Calu3 (cell line): ENCODE measurements around the gene RERE. TPM values are rescaled to one million over a fixed set of nuclear protein-coding genes. Genes with fewer than 3 reads are reported as not detected.
A peak's percentile ranks its signal among the peaks of the same experiment; 100 is the strongest.

ENCODE experiments used
- BruUV-seq: library from RNA; stranded (reverse); fragments of 400-500 nt; replicated peaks from 2 replicates; lab custom pipeline; 2021; lab: Mats Ljungman, UMichigan
- CTCF ChIA-PET: fragments of 300-600 bp; sonication (Branson Sonifier 250); formaldehyde crosslinking; loops from one replicate; lab custom pipeline; 2022; ENCODE audit warnings: antibody characterized with exemption; lab: Charles Lee
- DNase-seq: peaks from one replicate; pipeline ENCODE4 v3.0.0; 2022
- H3K27ac Mint-ChIP-seq: one replicate; pipeline ENCODE4 v1.8.0; 2022; ENCODE audit warnings: mixed read lengths; ENCODE audit not compliant: unreplicated experiment
- H3K27me3 Mint-ChIP-seq: one replicate; pipeline ENCODE4 v1.8.0; 2022; ENCODE audit warnings: mixed read lengths; ENCODE audit not compliant: unreplicated experiment
- H3K36me3 Mint-ChIP-seq: one replicate; pipeline ENCODE4 v1.8.0; 2022; ENCODE audit warnings: mild to moderate bottlenecking, moderate library complexity, mixed read lengths; ENCODE audit not compliant: insufficient read depth, unreplicated experiment
- H3K4me1 Mint-ChIP-seq: one replicate; pipeline ENCODE4 v1.8.0; 2022; ENCODE audit warnings: mild to moderate bottlenecking, low read depth, mixed read lengths; ENCODE audit not compliant: unreplicated experiment
- H3K4me3 Mint-ChIP-seq: one replicate; pipeline ENCODE4 v1.8.0; 2022; ENCODE audit warnings: mild to moderate bottlenecking, low read depth, moderate library complexity, mixed read lengths; ENCODE audit not compliant: unreplicated experiment
- H3K9me3 Mint-ChIP-seq: one replicate; pipeline ENCODE4 v1.8.0; 2022; ENCODE audit warnings: low read depth, mixed read lengths; ENCODE audit not compliant: unreplicated experiment
- intact Hi-C: fragments of 100-400 bp; cut with micrococcal nuclease; formaldehyde crosslinking; loops from one replicate; pipeline ENCODE4 v1.10.0; 2022; ENCODE audit not compliant: unreplicated experiment
- total RNA-seq: library from RNA; stranded (reverse); gene quantifications from 2 replicates; pipeline ENCODE4 v1.2.3, GENCODE V29; 2022
- TF ChIP-seq, protein P1 (sequence below): fragments of 200-600 bp; IDR thresholded peaks from one replicate; pipeline ENCODE4 v1.8.0; 2022; ENCODE audit warnings: antibody characterized with exemption; ENCODE audit not compliant: unreplicated experiment

The RERE gene
- total RNA-seq, 1 experiment from 2014 or later: 45.9 TPM

GRCh38 chr1:8663090-8663802 lies 154.2 kb downstream of the RERE start:
- Mint-ChIP-seq H3K4me3 (no peak overlapping the region), H3K36me3 (no peaks in the 10 kb centered on the region), H3K27ac (no peak overlapping the region), H3K27me3 (no peaks in the 10 kb centered on the region), H3K9me3 (no peaks in the 10 kb centered on the region), H3K4me1 (peaks cover 3% of the 10 kb centered on the region)
- TF ChIP-seq, protein P1, sequence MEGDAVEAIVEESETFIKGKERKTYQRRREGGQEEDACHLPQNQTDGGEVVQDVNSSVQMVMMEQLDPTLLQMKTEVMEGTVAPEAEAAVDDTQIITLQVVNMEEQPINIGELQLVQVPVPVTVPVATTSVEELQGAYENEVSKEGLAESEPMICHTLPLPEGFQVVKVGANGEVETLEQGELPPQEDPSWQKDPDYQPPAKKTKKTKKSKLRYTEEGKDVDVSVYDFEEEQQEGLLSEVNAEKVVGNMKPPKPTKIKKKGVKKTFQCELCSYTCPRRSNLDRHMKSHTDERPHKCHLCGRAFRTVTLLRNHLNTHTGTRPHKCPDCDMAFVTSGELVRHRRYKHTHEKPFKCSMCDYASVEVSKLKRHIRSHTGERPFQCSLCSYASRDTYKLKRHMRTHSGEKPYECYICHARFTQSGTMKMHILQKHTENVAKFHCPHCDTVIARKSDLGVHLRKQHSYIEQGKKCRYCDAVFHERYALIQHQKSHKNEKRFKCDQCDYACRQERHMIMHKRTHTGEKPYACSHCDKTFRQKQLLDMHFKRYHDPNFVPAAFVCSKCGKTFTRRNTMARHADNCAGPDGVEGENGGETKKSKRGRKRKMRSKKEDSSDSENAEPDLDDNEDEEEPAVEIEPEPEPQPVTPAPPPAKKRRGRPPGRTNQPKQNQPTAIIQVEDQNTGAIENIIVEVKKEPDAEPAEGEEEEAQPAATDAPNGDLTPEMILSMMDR: no peak
- no TSS peak for BruUV-seq
- no peak for DNase-seq
- intact Hi-C loops: no loop called here
- CTCF ChIA-PET: interaction anchor here (0.5 kb wide), 1 partner anchor 217 kb away, joined by 3 read pairs; no protein-coding TSS in a partner anchor

- no TSS peak for BruUV-seq
- no peak for DNase-seq
- CTCF ChIA-PET: interaction anchor here (1.5 kb wide), 1 partner anchor 91 kb away, joined by 3 read pairs; no protein-coding TSS in a partner anchor
- Mint-ChIP-seq H3K27me3 (no peaks in the 10 kb centered on the region), H3K4me3 (no peak overlapping the region), H3K9me3 (no peaks in the 10 kb centered on the region), H3K36me3 (no peaks in the 10 kb centered on the region), H3K27ac (no peak overlapping the region), H3K4me1 (no peaks in the 10 kb centered on the region)
- TF ChIP-seq, protein P1: no peak
- intact Hi-C loops: no loop called here
Measured at GRCh38 chr1:8662380-8663072, 154.9 kb downstream of the RERE start.

DNA sequence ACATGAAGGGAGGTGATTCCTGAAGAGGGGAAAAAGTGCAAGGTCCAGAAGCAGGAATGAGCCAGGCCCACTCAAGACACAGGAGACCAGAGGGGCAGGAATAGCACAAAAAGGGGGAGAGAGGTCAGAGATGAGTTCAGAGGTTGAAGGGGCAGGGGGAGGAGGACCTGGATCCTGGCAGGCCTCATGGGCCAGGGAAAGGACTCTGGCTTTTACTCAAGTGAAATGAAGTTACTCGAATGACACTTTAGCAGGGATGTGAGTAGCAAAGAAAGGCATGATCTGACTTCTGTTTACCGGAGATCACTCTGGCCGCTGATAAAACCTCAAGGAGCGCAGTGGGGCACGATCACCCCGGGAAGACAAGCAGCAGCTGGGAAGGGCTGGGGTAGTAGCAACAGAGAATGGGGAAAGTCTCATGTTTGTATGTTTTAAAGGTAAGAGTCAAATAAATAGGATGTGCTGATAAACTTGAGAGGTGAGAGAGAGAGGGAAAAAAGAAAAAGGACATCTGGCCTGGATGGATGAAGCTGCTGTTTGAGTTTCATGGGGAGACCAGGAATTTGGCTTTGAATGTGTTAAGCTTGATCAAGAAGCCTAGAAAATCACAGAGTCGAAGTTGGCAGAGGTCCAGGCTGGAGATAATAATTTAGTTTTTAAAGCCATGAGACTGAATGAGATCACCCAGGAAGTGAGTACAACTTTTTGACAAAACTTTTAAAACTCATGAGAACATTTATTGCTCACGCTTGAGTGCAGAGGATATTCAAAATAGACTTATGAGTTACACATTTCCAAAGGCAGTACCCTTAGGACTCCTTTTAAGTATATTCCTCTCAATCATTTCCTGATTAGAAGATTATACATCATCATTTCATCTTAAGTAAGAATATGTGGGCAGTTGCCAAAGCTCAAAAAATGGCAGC lies 156.0 kb downstream of the RERE start:
- no peak overlapping the region for H3K27ac Mint-ChIP-seq
- no peak overlapping the region for H3K4me3 Mint-ChIP-seq
- peak; percentile 11 for DNase-seq
- H3K9me3 Mint-ChIP-seq: no peaks in the 10 kb centered on the region
- no peaks in the 10 kb centered on the region for H3K27me3 Mint-ChIP-seq
- H3K4me1 Mint-ChIP-seq: peaks cover under 1% of the 10 kb centered on the region
- TF ChIP-seq, protein P1: no peak
- BruUV-seq: no TSS peak
- CTCF ChIA-PET: interaction anchor here (0.8 to 1.5 kb wide), 2 partner anchors 90 to 93 kb away, joined by 3 read pairs; no protein-coding TSS in a partner anchor
- intact Hi-C loops: no loop called here
- no peaks in the 10 kb centered on the region for H3K36me3 Mint-ChIP-seq

DNA sequence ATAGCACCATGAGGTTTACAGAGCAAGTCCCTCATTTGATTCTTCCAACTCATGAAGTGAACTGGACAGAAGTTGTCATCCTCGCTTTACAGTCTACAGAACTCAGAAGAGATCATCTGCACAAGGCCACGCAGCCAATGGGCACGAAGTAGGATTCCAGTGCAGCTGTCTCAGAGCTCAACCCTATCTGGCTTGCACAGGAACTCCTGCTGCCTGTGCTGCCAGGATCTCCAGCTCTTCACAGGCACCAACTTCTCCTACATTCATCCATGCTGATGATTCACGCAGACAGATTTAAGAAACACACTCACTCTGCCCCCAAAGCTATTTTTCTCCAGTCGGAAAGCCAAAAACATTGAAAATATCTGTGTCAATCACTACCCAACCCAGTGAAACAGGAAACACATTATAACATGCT lies 157.0 kb downstream of the RERE start:
- no peak for DNase-seq
- no TSS peak for BruUV-seq
- Mint-ChIP-seq H3K27me3 (no peaks in the 10 kb centered on the region), H3K27ac (no peak overlapping the region), H3K9me3 (no peaks in the 10 kb centered on the region), H3K4me3 (no peak overlapping the region), H3K36me3 (peaks cover 5% of the 10 kb centered on the region), H3K4me1 (peaks cover 8% of the 10 kb centered on the region)
- intact Hi-C loops: no loop called here
- CTCF ChIA-PET: interaction anchor here (0.8 kb wide), 1 partner anchor 92 kb away, joined by 3 read pairs; no protein-coding TSS in a partner anchor
- TF ChIP-seq, protein P1: no peak
